AG04449 (cell line): ENCODE measurements around the gene USF2.

Experiments
- CTCF ChIA-PET: fragments of 350-600 bp; formaldehyde crosslinking; extraction: SDS; loops from one replicate; lab custom pipeline; 2021; ENCODE audit warnings: antibody characterized with exemption; lab: Yijun Ruan, JAX
- POLR2A ChIA-PET: fragments of 400-600, 350-600 bp; formaldehyde crosslinking; extraction: SDS; loops from one replicate; lab custom pipeline; 2020; ENCODE audit warnings: antibody characterized with exemption, inconsistent platforms; lab: Yijun Ruan, JAX
- DNase-seq: peaks from one replicate; pipeline ENCODE4 v3.0.0-alpha.2; 2010; ENCODE audit warnings: low read depth, low spot score
- H3K4me3 ChIP-seq: 2 replicates; pipeline ENCODE4 v1.5.1; 2011; ENCODE audit warnings: low read depth, mild to moderate bottlenecking, control low read depth, low read length
- CTCF ChIP-seq: IDR thresholded peaks from one replicate; pipeline ENCODE4 v1.5.1; 2011; ENCODE audit warnings: mild to moderate bottlenecking, moderate library complexity, low read length, control low read depth, inconsistent platforms; ENCODE audit not compliant: insufficient read depth; ENCODE audit errors: missing control alignments

USF2 gene

DNA sequence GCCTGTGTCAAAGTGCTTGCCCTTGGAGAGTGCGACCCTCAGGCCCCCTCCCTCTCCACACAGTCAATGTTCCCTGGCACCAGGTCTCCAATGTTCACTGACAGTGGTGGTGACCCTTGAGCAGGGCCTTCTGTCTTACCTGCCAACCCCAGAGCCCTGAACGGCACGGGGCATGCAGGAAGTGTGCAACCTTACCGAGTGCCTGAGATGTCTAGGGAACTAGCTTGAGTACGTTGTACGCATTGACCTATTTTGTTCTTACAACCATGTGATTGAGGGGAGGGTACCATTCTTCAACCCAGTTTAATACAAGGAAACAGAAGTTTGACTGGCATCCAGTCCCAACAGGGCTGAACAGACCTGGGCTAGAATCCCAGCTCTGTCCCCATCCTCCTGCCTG lies 36.4 kb downstream of the USF2 start:
- DNase-seq: no peak
- POLR2A ChIA-PET: no interaction called here

GRCh38 chr19:35306473-35307246 lies 37.9 kb downstream of the USF2 start:
- ChIA-PET POLR2A (no interaction called here), CTCF (no interaction called here)
- no peak overlapping the region for H3K4me3 ChIP-seq
- TF ChIP-seq CTCF: no peak
- no peak for DNase-seq

More for the DNA sequence above, 36.4 kb downstream of the USF2 start:
- CTCF ChIA-PET: interaction anchor here (1.5 kb wide), 1 partner anchor 10 kb away, joined by 3 read pairs; no protein-coding TSS in a partner anchor
- TF ChIP-seq CTCF: no peak
- no peak overlapping the region for H3K4me3 ChIP-seq

DNA sequence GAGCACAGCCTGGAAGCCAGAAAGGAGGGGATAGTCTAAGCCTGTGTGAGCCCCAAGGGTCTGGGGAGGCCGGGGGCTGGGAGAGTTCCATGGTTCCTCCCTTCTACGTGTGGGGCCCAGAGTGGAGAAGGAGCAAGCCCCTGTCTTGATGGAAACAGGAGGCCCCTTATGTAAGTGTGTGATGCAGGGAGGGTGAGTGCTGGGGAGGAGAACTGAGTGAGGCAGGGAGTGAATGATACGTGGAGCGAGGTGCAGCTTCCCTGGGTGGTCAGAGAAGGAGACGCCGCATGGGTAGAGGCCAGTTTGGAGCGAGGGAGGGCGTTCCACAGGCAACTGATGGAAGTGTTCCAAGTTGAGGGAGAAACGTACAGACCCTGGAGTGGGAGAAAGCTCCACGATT lies 39.2 kb downstream of the USF2 start:
- CTCF ChIA-PET: no interaction called here
- no peak for DNase-seq
- POLR2A ChIA-PET: no interaction called here

GRCh38 chr19:35308910-35309309 lies 40.1 kb downstream of the USF2 start:
- DNase-seq: no peak
- TF ChIP-seq CTCF: no peak
- no peak overlapping the region for H3K4me3 ChIP-seq
- POLR2A ChIA-PET: no interaction called here
- CTCF ChIA-PET: no interaction called here

More for the DNA sequence above, 39.2 kb downstream of the USF2 start:
- no peak overlapping the region for H3K4me3 ChIP-seq
- no peak for TF ChIP-seq CTCF

- ChIA-PET POLR2A (no interaction called here), CTCF (interaction anchor here (1.5 kb wide), 1 partner anchor 44 kb away, joined by 3 read pairs; no protein-coding TSS in a partner anchor)
- no peak for TF ChIP-seq CTCF
- no peak for DNase-seq
- H3K4me3 ChIP-seq: no peak overlapping the region
Measured at GRCh38 chr19:35309481-35310279, 40.9 kb downstream of the USF2 start.

GRCh38 chr19:35310331-35310730 lies 41.6 kb downstream of the USF2 start:
- DNase-seq: no peak
- no peak overlapping the region for H3K4me3 ChIP-seq
- ChIA-PET CTCF (interaction anchor here (1.5 kb wide), 1 partner anchor 43 kb away, joined by 3 read pairs; no protein-coding TSS in a partner anchor), POLR2A (no interaction called here)
- no peak for TF ChIP-seq CTCF
